Raji (cell line): ENCODE results near the gene CFAP91.

Experiments
- POLR2A ChIP-seq: IDR thresholded peaks from 2 replicates; pipeline ENCODE4 v1.6.1; 2011; ENCODE audit warnings: low read depth, low read length, control low read depth; ENCODE audit not compliant: insufficient read depth

Gene CFAP91

DNA sequence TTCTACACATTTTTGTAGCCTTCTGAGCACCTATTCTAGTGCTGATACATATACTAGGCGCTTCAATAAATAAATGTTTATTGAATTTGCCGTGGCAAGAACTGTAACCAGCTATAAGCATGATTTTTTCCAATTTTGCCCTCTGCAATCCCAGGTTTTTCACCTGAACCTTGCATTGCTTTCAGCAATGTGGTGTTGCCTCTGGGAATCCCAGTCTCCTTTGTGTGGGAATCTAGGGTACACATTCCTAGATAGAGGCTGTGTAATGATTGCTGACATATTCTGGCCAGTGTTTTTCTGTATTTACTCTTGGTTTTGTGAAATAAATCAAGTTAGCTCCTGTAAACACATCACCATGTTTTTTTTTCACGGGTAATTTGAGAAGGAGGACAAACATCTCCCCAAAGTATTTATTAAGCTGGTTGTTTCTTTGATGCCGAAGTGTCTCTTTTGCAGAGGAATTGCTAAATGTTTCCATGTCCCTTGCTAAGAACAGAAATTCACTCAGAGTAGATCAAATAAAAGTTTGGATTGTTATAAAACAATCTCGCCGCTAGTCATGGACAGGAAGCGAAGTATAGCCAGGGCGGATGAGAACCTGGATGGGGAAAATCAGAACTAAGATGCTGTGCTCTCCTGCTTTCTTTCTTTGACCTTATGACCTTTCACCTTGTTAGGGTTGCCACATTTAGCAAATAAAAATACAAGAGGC is 1.2 kb downstream of the CFAP91 start:
- TF ChIP-seq POLR2A: no peak

GRCh38 chr3:119715105-119715504 is 12.3 kb downstream of the CFAP91 start:
- no peak for TF ChIP-seq POLR2A

- no peak for TF ChIP-seq POLR2A
These were observed 14.2 kb downstream of the CFAP91 start for GRCh38 chr3:119716998-119717397.

- TF ChIP-seq POLR2A: no peak
These were observed 14.7 kb downstream of the CFAP91 start for GRCh38 chr3:119717520-119717919.

DNA sequence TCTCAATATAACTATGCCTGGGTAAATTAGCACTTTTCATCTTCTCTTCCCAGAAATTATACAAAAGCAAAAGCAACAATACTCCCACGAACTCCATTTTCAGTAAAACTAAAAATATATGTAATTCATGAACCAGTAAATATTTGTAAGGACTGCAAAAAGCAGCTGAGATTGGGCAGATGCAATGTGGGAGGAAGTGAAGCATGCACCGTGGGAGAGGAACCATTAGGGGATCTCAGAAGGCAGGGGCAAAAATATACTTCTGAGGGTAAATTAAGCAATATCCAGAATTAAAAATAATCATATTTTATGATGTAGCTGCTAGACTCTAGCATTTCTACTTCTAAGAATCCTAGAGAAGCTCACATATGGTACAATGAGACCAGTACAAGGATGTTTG is 20.2 kb downstream of the CFAP91 start:
- no peak for TF ChIP-seq POLR2A

DNA sequence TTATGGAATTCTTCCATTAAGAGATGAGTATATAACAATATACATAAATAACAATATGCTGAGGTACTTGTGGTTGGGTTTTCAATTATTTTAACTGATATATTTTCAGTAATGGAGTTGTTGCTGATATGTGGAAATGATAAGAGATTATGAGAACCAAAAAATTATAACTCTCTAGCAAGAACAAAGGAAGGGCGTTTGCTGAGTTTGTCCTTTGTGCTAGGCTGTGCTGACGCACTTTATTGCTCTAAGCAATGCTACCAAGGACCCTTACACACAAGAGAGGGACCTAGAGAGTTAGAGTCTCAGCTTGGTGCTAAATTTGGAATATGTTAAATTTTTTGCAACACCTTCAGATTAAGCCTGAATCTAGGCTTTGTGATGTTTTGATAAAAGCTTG is 24.1 kb downstream of the CFAP91 start:
- no peak for TF ChIP-seq POLR2A

DNA sequence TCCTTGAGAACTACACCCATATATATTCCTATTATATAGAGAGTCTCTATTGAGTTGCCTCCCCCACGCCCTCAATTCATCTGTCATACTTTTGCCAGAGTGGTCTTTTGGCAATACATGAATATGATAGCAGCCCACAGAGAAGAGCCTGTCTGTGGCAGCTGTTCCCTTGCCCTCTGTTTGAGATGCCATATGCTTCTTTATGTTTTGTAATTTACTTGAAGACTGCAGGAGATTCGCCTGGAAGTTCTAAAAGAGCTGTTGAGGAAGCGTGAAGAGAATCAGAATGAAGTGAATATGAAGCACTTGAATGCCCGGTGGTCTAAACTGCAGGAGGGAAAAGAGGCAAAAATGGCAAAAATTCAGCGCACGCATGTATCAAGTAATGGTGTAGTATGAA is 27.2 kb downstream of the CFAP91 start:
- no peak for TF ChIP-seq POLR2A

DNA sequence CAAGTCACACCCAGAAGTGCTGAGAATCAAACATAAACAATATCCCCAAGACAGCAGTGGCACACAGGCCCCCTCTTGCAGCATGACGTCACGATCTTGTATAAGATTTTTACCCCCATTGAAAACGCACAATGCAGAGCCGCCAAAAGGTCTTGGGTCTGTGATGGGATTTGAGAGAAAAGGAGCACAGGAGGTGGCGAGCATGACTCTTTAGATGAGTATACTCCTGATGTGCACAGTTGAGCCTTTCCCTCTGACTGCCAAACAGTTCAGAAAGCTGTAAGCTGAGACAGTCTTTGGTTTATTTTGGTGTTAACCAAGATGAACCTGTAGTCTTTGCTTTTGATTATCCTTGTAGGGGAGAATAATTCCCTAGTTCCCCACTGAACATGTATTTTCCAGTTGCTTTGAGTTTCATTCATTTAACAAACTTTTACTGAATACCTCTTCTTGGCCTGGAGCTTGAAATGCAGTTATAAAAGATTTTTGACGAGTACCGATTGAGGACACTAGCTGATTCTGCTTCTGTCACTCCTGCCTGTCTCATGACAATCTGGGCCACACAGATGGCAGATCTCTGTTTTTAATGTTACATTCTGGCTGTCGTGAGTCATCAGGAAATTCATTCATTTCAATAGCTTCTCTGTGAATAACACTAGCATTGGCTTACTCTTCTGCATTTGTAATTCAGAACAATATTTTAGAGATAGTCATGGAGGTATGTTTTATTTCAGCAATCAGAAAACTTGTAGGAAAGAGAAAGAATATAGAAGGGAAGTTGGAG is 28.9 kb downstream of the CFAP91 start:
- no peak for TF ChIP-seq POLR2A

DNA sequence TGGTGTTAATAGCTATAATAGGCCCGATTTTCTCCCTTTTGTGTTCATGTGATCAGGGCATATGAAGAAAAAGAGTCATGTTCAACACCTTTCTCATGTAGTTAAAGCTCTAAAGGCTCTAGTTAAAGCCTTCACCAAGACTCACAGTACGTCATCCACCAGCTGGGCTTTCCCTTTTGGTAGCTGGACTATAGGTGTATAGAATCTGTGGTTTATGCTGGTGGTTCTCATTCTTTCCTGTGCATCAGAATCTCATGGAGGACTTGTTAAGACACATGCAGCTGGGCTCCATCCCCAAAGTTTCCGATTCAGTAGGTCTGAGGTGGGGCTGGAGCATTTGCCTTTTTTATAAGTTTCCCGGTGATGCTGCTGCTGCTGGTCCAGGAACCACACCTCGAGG is 31.0 kb downstream of the CFAP91 start:
- no peak for TF ChIP-seq POLR2A

DNA sequence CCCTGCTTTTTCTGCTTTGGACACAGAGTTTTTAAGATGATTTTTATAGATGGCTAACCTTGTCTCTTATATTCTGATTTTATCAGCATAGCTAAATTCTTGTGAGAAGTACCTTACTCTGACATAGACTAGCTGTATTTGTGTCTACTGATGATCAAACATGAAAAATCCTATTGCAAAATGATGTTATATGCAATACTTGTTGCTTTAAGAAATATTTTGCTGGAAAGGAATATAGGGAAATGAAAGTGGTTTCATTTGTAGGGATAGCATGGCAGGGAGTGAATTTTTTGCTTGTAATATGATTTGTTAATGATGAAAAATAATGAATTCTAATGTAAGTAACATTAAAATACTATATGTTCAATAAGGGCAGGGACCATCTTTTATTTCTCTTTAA is 35.9 kb downstream of the CFAP91 start:
- TF ChIP-seq POLR2A: no peak

DNA sequence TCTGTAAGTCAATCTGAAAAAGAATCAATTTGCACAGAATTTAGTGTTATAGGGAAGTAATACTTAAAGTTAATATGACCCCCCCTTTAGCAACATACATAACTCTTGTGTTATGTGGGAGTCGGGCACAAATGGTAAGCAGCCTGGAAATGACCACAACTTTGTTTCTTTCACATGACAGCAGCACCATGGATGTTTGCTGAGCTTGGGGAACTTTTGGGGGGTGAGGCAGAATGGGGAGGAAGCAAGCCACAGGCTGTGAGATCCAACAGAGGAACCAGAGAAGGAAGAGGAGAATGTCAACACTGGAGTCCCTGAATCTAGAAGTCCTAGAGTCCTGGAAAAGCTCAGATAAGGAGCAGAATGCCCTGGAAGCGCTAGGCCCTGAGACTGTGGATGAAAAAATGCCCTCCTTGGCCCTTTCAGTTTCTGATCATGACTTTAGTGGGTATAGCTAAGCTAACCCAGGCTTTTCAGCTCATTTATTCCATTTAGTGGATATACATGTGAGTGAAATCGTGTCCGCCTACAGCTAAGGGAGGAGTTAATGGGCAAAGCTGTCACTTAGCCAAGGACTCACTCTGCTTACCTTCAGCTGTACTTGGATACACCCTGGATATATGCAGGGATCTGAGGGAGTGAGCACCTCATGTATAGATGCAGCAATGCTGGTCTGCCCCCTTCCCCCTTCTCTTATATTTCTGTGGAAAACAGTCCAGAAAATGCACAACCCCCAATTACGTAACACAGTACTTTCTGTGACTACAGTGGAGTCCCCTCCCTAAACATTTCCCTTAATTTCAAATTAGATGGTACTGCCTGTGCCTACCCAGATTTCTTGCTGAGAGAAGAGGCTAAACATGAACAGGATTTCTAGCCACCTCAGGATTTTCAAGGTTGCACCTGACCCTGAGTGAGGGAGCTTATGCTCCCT is 39.1 kb downstream of the CFAP91 start:
- no peak for TF ChIP-seq POLR2A

GRCh38 chr3:119743921-119744320 is 41.1 kb downstream of the CFAP91 start:
- no peak for TF ChIP-seq POLR2A

DNA sequence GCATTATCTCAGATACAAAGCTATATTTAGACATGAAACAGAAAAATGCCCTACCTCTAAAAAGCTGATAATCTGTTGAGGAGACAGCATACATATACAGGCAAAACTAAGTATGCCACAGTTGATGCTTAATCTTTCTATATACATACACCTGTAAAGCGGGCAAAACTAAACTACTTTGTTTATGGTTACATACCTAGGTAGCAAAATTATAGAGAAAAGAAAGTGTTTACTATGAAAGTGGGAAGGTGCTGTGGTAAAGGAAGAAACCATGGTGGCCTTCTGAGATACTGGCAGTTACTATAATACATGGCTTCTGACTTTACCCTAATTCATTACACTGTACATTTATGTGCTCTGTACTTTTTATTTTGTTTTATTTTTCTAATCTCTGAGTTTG is 43.1 kb downstream of the CFAP91 start:
- no peak for TF ChIP-seq POLR2A

DNA sequence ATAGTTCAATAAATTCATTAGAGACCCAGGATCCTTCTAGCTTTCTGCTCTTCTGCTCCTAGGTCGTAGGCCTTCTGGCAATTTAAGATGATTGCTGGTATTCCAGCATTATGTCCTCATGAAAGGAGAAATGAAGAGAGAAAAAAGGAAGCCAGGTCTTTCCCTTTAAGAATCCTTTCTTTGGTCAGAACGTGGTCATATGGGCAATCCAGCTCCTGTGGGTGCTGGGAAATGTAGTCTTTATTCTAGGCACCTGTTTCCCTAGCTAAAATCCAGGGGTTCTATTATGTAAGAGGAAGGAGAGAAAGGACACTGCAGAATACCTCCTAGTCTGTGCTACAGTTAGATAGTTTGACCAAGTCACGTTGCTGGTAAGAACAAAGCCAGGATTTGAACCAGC is 43.6 kb downstream of the CFAP91 start:
- no peak for TF ChIP-seq POLR2A

- TF ChIP-seq POLR2A: no peak
These were observed 44.5 kb downstream of the CFAP91 start for GRCh38 chr3:119747357-119747756.
